Ammon's horn (tissue), 1 donor: ENCODE measurements around the gene RTBDN.
A peak's percentile ranks its signal among the peaks of the same experiment; 100 is the strongest.

Experiments used
- DNase-seq: peaks from one replicate; pipeline ENCODE4 v3.0.0-alpha.2; 2016; ENCODE audit warnings: low spot score

The RTBDN gene

DNA sequence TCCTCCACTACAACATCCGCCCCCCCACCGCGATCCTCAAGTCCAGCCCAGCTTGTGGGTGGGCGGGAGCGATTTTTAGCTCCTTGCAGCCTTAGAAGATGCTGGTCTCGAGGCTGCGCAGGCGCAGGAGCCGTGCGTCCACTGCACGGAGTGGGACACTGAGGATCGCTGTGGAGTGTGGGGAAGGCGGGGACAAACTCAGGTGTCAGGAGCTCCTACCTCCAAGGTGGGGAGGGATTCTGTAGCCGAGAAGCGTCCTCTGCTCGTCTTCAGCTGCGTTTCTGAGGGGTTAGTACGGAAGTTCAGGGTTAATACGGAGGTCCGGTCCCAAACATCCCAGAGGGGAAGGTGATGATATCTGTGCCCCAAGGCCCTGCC lies at the start of gene RTBDN:
RTBDN (minus strand) TSS at position 14 of the 378 bp plus-strand sequence. CDS start 4,600 bp downstream, outside the sequence.
- no peak for DNase-seq

DNA sequence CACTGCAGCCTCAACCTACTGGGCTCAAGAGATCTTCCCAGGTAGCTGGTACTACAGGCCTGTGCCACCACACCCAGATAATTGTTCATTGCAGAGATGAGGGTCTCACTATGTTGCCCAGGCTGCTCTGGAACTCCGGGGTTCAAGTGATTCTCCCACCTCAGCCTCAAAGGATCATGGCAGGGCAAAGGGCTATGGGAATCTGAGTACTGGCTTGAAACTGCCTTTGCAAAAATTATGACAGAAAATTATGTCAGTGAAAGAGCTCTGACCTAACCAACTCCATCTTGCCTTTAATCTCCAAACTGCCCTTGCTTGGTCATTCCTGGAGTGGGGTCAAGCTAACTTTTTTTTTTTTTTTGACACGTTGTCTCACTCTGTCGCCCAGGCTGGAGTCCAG lies 48.2 kb upstream of the RTBDN start:
- DNase-seq, result no peak

DNA sequence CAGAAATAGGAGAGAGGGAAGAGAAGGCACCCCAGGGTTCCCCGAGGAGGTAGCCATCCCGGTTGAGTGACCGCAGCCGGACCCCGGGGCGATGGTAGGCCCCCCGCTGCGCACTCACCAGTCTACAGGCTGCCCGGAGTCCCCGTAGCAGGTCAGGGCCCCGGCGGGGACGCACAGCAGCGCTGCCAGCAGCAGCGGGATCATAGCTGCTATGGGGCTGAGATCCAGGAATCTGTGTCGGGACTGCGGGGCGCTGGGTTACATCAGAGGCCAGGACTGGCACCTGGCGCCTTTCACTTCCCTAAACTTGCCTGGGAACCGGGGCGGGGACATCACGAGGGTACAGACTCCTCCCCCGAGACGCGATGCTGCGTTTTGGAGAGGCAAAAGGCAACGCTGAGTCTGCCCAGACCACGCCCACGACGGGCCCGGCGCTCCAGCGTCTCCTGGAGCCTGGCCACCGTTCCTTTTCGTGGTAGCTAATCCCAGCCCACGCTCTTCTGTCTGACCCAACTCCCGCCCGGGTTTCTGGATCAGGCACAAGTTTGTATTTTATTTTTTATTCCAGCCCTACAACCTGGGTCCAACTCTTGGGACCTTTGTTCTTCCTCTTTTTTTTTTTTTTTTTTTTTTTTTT lies 46.9 kb upstream of the RTBDN start, which contains the start of gene DNASE2:
DNASE2 (minus strand) TSS at position 278 of the 637 bp plus-strand sequence; CDS start at position 204, 74 bp downstream.
- peak; percentile 92 for DNase-seq

DNA sequence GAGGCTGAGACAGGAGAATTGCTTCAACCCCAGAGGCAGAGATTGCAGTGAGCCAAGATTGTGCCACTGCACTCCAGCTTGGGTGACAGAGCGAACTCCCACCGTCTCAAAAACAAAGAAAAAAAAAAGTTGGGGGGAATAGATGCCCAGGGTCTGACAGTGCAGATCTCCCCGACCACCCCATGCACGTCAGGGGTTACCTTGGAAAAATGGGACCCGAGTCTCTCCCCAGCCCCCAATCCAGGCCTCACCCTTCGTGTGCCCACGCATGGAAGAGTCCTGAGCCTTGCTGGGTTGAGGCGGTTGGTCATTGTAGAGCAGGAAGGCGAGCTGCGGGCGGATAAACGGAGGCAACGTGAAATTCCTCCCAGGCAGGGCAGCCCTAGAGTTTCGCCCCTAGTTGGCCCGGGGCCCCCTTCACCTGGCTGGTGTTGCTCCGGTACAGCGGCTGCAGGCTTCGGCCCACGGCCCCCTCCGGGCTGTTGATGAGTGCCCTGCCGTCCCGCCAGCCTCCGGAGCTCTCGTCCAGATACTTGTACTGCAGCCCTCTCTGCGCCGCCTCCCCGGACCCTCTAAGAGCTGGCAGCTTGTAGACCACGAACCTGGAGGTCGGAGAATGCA lies 46.3 kb upstream of the RTBDN start:
- peak; percentile 38 for DNase-seq

GRCh38 chr19:12875086-12875485 lies 40.7 kb upstream of the RTBDN start:
- no peak for DNase-seq

GRCh38 chr19:12873891-12874745 lies 39.7 kb upstream of the RTBDN start:
- DNase-seq, result no peak

DNA sequence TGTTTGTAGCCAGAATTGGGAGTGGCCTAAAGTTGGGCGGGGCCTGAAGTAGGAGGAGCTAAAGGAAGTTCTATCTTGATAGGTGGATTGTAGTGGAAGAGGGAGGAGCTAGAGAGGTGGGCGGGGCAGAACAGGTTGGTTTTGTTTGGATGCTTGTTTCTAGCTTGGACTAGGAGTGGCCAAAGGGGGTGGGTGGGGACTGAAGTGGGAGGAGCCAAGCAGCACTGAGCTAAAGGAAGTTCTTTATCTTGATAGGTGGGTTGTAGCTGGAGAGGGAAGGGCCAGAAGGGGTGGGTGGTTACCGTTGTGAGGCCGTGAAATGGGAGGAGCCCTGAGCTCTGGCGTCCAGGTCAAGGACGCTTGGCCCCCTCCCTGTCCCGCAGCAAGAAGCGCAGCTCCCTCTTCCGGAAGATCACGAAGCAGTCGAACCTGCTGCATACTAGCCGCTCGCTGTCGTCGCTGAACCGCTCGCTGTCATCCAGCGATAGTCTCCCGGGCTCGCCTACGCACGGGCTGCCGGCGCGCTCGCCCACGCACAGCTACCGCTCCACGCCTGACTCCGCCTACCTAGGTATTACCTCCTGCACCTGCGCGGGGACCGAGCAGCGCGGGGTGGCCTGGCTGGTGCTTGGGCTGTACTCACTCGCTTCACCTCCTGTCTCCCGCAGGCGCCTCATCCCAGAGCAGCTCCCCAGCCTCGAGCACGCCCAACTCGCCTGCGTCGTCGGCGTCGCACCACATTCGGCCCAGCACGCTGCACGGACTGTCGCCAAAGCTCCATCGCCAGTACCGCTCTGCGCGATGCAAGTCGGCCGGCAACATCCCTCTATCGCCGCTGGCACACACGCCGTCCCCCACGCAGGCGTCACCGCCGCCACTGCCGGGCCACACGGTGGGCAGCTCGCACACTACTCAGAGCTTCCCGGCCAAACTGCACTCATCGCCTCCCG lies 38.8 kb upstream of the RTBDN start:
- no peak for DNase-seq

DNA sequence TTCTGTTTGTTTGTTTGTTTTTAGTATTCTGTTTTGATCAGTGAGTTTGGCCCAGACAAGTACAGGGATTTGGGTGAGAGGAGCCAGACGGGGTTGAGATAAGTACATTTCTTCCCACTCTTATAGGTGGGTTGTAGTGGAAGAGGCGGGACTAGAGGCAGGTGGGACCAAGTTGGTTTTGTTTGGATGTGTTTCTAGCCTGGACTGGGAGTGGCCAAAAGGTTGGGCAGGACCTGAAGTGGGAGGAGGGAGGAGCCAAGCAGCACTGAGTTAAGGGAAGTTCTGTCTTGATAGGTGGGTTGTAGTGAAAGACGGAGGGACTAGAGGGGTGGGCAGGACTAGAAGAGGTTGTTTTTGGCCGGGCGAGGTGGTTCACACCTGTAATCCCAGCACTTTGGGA lies 37.9 kb upstream of the RTBDN start:
- DNase-seq, result no peak

DNA sequence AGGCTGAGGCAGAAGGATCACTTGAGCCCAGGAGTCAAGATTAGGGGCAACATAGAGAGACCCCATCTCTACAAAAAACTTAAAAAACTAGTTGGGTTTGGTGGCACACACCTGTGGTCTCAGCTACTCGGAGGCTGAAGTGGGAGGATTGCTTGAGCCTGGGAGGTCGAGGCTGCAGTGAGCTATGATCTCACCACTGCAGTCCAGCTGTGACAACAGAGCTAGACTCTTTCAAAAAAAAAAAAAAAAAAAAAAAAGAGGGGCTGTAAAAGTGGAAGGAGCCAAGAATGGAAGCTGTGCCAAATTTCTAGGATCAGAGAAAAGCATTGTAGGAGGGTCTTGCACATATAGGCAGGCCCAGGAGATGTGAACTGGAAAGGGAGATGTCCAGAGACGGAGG lies 37.3 kb upstream of the RTBDN start:
- no peak for DNase-seq

DNA sequence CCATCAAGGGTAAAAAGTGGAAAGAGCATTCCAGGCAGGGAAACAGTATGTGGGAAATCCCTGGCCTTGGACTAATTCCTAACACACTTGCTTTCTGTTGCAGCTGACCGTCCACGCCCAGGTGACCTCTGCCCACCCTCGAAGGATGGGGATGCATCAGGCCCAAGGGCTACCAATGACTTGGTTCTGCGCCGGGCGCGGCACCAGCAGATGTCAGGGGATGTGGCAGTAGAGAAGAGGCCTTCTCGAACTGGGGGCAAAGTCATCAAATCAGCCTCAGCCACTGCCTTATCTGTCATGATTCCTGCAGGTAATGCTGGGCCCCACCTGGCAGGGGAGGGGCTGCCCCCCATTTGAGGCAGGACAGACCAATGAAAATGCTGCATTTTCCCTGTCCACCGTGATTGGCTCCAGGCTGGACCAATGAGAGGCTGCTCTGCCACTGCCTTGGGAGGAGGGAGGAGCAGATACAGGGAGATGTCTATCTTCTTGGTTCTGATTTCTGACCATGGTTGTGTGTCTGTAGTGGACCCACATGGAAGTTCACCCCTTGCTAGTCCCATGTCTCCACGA lies 34.2 kb upstream of the RTBDN start:
- DNase-seq, result no peak

GRCh38 chr19:12867120-12868099 lies 33.0 kb upstream of the RTBDN start:
- DNase-seq, result peak; percentile 38

DNA sequence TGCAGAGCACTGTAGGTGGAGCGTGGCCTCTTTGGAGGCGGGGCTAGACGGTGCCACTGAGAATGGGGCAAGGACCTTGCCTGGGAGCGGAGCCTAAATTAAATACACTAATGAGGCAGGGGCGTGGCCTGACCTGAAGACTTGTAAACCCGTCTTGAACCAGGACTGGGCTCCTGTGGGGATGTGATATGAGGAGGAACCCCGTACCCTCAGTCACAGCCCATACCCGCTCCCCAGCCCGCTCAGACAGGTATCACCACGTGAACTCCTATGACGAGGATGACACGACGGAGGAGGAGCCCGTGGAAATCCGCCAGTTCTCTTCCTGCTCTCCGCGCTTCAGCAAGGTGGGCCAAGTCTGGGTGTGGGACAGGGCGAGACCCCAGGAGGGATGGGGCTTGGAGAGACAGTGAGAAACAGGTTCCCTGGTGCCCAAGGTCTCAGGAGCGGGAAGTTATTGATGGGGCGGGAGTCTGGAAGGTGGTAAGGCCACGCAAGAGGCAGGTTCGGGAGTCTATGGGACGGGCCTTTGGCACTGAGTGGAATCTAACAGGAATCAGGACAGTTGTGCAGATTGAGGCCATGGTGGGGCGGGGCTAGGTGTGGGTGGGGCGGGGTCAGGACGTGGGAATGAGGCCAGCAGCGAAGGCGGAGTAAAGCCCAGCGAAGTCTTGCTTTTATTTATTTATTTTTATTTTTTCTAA lies 32.2 kb upstream of the RTBDN start:
- DNase-seq, result no peak

DNA sequence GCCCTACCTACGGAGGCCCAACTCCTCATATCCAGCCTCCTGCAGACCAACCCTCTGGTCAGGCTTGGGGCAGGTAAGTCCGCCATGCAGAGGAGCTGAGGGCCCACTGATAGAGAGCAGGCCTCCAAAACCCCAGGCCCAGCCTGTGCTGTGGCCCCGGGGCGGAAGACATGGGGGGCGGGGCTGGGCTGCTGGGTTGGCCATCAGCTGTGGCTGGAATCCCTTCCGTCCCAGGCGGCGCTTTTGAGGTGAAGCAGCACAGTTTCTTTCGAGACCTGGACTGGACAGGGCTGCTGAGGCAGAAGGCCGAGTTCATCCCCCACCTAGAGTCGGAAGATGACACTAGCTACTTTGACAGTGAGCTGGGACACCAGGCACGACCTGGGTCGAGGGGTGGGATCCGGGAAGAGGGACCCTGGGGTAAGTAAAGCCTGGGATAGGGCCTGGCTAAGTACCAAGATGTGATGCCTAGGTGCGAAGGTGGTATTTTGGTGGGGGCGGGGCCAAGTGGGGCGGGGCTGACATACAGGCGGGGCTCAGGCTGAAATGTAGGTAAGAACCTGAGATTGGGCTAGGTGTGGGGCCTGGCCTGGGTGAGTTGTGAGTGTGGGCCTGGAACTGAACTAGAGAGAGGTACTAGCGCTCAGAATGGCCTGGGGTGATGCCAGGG lies 31.5 kb upstream of the RTBDN start:
- no peak for DNase-seq

DNA sequence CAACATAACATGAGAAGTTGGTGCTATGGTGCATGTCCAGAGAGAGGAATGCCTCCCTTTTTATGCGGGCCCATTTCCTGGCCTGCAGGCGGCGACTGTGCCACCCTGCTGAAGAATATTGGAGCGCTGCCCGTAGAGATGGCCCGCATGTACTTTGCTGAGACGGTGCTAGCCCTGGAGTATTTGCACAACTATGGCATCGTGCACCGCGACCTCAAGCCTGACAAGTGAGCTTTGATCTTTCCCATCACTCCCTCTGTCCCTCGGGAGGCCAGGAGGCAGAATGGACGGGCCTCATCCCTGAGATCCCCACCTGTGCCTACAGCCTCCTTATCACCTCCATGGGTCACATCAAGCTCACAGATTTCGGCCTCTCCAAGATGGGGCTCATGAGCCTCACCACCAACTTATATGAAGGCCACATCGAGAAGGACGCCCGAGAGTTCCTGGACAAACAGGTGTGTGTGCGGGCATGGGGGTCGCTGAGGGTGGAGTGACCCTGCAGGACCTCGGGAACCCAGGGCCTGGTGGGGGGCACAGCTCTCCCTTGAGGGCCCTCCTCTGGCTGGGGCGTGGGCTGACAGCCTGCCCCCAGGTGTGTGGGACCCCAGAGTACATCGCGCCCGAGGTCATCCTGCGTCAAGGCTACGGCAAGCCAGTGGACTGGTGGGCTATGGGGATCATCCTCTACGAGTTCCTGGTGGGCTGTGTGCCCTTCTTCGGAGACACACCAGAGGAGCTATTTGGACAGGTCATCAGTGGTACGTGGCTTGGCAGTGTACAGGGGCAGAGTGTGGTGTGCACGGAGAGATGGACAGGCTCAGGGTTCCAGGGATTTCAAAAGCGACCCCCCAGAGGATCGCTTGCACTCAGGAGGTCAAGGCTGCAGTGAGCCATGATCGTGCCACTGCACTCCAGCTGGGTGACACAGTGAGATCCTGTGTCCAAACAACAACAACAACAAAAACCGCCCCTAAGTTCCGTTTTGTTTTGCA lies 30.6 kb upstream of the RTBDN start:
- no peak for DNase-seq

DNA sequence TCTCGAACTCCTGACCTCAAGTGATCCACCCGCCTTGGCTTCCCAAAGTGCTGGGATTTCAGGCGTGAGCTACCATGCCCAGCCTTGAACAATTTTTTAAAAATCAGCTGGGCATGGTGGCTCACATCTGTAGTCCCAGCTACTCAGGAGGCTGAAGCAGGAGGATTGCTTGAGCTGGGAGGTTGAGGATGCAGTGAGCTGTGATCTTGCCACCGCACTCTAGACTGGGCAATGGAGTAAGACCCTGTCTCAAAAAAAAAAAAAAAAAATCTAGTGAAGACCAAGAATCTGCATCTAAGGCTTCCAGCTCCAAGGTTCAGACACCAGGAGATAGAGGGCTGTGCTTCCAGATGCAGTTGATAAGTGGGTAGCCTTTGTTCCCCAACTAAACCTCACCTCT lies 29.8 kb upstream of the RTBDN start:
- no peak for DNase-seq

GRCh38 chr19:12859546-12859945 lies 25.2 kb upstream of the RTBDN start:
- no peak for DNase-seq

GRCh38 chr19:12858041-12858928 lies 23.9 kb upstream of the RTBDN start:
- DNase-seq, result no peak
